HEK293T (cell line): ENCODE data around the gene SCN8A.
"Not testable (repeated sequence)": the region's sequence is repeated elsewhere in the genome, so short reads cannot be mapped to it uniquely, and the experiment has no call there.

Source experiments
- CTCF ChIA-PET: fragments of 350-600 bp; formaldehyde crosslinking; extraction: SDS; loops from one replicate; lab custom pipeline; 2021; ENCODE audit warnings: antibody characterized with exemption, inconsistent platforms; lab: Yijun Ruan, JAX
- POLR2A ChIA-PET: fragments of 350-600 bp; formaldehyde crosslinking; extraction: SDS; loops from one replicate; lab custom pipeline; 2020; ENCODE audit warnings: antibody characterized with exemption, inconsistent platforms; lab: Yijun Ruan, JAX
- DNase-seq: peaks from one replicate; pipeline ENCODE4 v3.0.0; 2012; ENCODE audit warnings: mixed read lengths; ENCODE audit errors: extremely low spot score
- ARNT ChIP-seq: fragments of 450-650 bp; IDR thresholded peaks from 2 replicates; pipeline ENCODE4 v1.6.1; 2017; ENCODE audit warnings: mild to moderate bottlenecking
- BHLHE40 ChIP-seq: fragments of 450-650 bp; IDR thresholded peaks from 2 replicates; pipeline ENCODE4 v1.6.1; 2016; ENCODE audit warnings: mild to moderate bottlenecking, moderate library complexity, borderline replicate concordance
- CTBP1 ChIP-seq: fragments of 450-650 bp; IDR thresholded peaks from 2 replicates; pipeline ENCODE4 v1.6.1; 2016; ENCODE audit warnings: borderline replicate concordance
- ELF4 ChIP-seq: fragments of 450-650 bp; IDR thresholded peaks from 2 replicates; pipeline ENCODE4 v1.6.1; 2017; ENCODE audit warnings: antibody characterized with exemption
- FOXA1 ChIP-seq: fragments of 450-650 bp; IDR thresholded peaks from 2 replicates; pipeline ENCODE4 v1.6.1; 2016; ENCODE audit warnings: mild to moderate bottlenecking
- FOXK2 ChIP-seq: fragments of 450-650 bp; IDR thresholded peaks from 2 replicates; pipeline ENCODE4 v1.6.1; 2016; ENCODE audit warnings: mild to moderate bottlenecking
- FOXM1 ChIP-seq: fragments of 450-650 bp; IDR thresholded peaks from 2 replicates; pipeline ENCODE4 v1.6.1; 2017; ENCODE audit warnings: mild to moderate bottlenecking, borderline replicate concordance
- HDGF ChIP-seq: fragments of 450-650 bp; IDR thresholded peaks from 2 replicates; pipeline ENCODE4 v1.6.1; 2017; ENCODE audit warnings: antibody characterized with exemption, borderline replicate concordance
- L3MBTL2 ChIP-seq: fragments of 450-650 bp; conservative IDR thresholded peaks from 2 replicates; pipeline ENCODE4 v1.6.1; 2016; ENCODE audit warnings: mild to moderate bottlenecking
- LEF1 ChIP-seq: fragments of 450-650 bp; IDR thresholded peaks from 2 replicates; pipeline ENCODE4 v1.6.1; 2017; ENCODE audit warnings: mild to moderate bottlenecking, borderline replicate concordance
- NFRKB ChIP-seq: fragments of 450-650 bp; IDR thresholded peaks from 2 replicates; pipeline ENCODE4 v1.6.1; 2016; ENCODE audit warnings: mild to moderate bottlenecking, moderate library complexity
- PKNOX1 ChIP-seq: fragments of 450-650 bp; IDR thresholded peaks from 2 replicates; pipeline ENCODE4 v1.6.1; 2016
- SP1 ChIP-seq: fragments of 450-650 bp; IDR thresholded peaks from 2 replicates; pipeline ENCODE4 v1.6.1; 2017
- SUZ12 ChIP-seq: fragments of 450-650 bp; IDR thresholded peaks from 2 replicates; pipeline ENCODE4 v1.6.1; 2016; ENCODE audit warnings: mild to moderate bottlenecking
- TARDBP ChIP-seq: fragments of 450-650 bp; IDR thresholded peaks from 2 replicates; pipeline ENCODE4 v1.6.1; 2016
- ZNF384 ChIP-seq: fragments of 450-650 bp; IDR thresholded peaks from 2 replicates; pipeline ENCODE4 v1.6.1; 2016

The SCN8A gene

GRCh38 chr12:51826881-51827280 is 235.8 kb downstream of the SCN8A start:
- ChIA-PET POLR2A (no interaction called here), CTCF (interaction anchor here (1.4 kb wide), 1 partner anchor 49 kb away, joined by 3 read pairs; no protein-coding TSS in a partner anchor)
- TF ChIP-seq L3MBTL2 (no peak), ARNT (no peak), LEF1 (no peak), FOXA1 (no peak), TARDBP (no peak), SUZ12 (no peak), ZNF384 (no peak), CTBP1 (no peak), FOXM1 (no peak), FOXK2 (no peak)
- no peak for DNase-seq

- DNase-seq: no peak
- CTCF ChIA-PET: no interaction called here
- TF ChIP-seq HDGF (no peak), FOXK2 (no peak), SUZ12 (no peak), ELF4 (no peak), CTBP1 (no peak), NFRKB (no peak), ARNT (no peak), ZNF384 (no peak), TARDBP (no peak), LEF1 (no peak), FOXM1 (no peak), FOXA1 (no peak), BHLHE40 (no peak), SP1 (no peak), L3MBTL2 (no peak)
- POLR2A ChIA-PET: no interaction called here
Observed at GRCh38 chr12:51827925-51828818, 237.1 kb downstream of the SCN8A start.

DNA sequence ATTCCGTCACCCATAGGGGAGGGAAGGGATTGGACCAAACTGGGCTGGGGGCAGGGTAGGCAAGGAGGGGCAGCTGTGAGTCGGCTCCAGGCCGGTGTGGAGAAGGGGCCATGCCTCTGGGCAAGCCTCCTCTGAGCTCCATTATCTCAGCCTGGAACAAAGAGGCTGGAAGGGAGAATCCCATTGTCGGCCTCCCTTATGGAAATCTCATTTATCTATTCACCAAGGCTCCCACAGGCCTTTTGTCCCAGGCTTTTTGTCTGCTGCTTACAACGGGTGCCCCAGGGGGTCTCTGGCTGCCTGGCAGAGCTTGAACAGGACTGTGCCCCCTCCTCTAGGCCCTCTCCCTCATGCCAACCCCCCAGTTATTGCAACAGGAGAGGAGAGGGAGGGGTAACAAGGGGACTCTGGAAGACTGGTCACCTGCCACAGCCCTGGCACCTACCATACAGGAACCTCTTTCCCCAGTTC is 238.0 kb downstream of the SCN8A start:
- ChIA-PET CTCF (no interaction called here), POLR2A (no interaction called here)
- TF ChIP-seq FOXK2 (no peak), NFRKB (no peak), L3MBTL2 (no peak), LEF1 (no peak), TARDBP (no peak), PKNOX1 (no peak), ZNF384 (no peak)
- DNase-seq: no peak

DNA sequence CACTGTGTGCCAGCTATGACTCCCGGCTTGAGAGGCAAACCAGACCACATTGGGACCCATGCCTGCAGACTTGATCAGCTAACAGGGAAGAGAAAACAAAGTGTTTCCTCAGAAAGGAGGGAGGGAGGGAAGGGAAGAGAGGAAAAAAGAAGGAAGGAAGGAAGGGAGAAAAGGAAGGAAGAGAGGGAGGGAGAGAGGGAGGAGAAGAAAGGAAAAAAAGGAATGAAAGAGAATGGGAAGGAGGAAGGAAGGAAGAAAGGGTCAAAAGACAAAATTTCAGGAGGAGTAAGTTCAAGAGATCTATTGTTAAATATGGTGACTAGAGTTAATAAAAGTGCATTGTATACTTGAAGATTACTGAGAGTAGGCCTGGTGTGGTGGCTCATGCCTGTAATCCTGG is 238.6 kb downstream of the SCN8A start:
- CTCF ChIA-PET: no interaction called here
- TF ChIP-seq NFRKB (no peak), ZNF384 (no peak), BHLHE40 (no peak), FOXM1 (no peak), SP1 (no peak), PKNOX1 (no peak), TARDBP (no peak), FOXA1 (no peak), CTBP1 (no peak), ELF4 (no peak), ARNT (no peak), L3MBTL2 (no peak), HDGF (no peak), LEF1 (no peak), SUZ12 (no peak), FOXK2 (no peak)
- POLR2A ChIA-PET: no interaction called here
- no peak for DNase-seq

DNA sequence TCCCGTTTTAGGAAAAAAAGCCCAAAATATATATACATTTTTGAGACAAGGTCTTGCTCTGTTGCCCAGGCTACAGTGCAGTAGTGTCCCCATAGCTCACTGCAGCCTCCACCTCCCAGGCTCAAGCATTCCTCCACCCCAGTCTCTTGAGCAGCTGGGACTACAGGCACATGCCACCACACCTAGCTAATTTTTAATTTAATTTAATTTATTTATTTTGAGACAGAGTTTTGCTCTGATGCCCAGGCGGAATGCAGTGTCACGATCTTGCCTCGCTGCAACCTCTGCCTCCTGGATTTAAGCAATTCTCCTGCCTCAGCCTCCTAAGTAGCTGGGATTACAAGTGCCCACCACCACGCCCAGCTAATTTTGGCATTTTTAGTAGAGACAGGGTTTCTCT is 240.8 kb downstream of the SCN8A start:
- CTCF ChIA-PET: interaction anchor here (0.6 to 1.3 kb wide), 3 partner anchors 8 to 307 kb away, joined by 3 to 5 read pairs (median 3); no protein-coding TSS in a partner anchor
- DNase-seq, POLR2A ChIA-PET: not testable (repeated sequence)

DNA sequence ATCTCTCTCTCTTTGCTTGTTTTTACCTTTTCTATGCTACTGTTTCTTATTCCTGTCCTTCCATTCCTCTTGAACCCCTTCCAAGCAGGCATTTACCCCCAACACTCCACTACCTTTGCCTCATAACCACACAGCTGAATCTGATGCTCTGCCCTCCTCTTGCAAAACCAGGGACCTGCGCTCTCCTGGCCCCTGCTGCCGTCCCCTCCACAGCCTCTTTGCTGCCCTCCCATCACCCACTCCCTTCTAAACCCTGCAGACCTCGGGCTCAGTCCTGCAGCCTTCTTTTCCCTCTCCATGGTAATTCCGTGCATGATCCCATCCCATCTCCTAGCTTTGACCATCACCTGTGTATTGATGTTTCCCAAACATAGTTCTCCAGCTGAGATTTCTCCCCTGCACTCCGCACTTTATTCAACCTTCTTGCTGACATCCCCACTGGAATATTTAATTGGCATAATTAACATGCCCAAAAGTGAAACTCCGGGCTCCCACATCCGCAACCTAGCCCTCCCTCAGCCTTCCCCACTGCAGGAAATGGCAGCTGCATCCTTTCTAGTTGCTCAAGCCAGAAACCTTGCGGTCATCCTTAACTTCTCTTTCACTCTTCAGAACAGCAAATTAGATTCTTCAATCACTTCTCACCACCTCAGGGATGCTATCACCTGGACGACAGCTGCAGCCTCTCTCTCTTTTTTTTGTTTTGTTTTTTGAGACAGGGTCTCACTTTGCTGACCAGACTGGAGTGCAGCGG is 241.5 kb downstream of the SCN8A start:
- no peak for DNase-seq
- POLR2A ChIA-PET: no interaction called here
- CTCF ChIA-PET: interaction anchor here (1.3 kb wide), 1 partner anchor 9 kb away, joined by 5 read pairs; no protein-coding TSS in a partner anchor
- no peak for TF ChIP-seq BHLHE40
- no peak for TF ChIP-seq FOXM1
- no peak for TF ChIP-seq FOXA1
- TF ChIP-seq ZNF384: no peak
- TF ChIP-seq SUZ12: no peak
- no peak for TF ChIP-seq ELF4
- TF ChIP-seq ARNT: no peak
- TF ChIP-seq LEF1: no peak
- TF ChIP-seq FOXK2: no peak
- no peak for TF ChIP-seq PKNOX1
- no peak for TF ChIP-seq HDGF
